HG03469 (cell line): ENCODE data around the gene CYBA.
"Not testable (repeated sequence)": the region's sequence is repeated elsewhere in the genome, so short reads cannot be mapped to it uniquely, and the experiment has no call there.

Experiments
- ATAC-seq: cut with Tn5 transposase; IDR thresholded peaks from one replicate; pipeline ENCODE4 v1.9.1; 2021; ENCODE audit warnings: mild to moderate bottlenecking, moderate library complexity, moderate number of reproducible peaks; ENCODE audit not compliant: unreplicated experiment

Gene CYBA

GRCh38 chr16:88686439-88687253, 35.8 kb upstream of the CYBA start, which contains the start of gene SNAI3:
Gene SNAI3 (minus strand): TSS chr16:88686507. CDS start chr16:88686406, 101 bp downstream.
- ATAC-seq = peak; percentile 36

DNA sequence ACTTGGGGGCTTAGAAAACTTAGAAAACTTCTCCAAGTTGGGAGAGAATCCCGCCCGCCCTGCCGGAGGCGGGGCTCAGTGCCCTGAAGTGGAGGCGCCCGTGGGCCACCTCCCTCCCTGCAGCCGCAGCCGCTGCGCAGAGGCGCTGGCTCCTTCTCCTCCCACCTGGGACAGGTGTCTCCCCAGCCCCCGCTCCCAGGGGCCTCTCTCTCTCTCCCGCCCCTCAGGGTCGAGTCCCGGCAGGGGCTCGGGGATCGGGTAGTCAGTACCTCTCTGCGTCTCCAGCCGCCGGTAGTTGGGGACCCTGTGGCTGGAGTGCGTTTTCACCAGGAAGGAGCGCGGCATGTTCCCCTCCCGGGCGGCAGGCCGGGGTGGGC, 35.2 kb upstream of the CYBA start:
- ATAC-seq = peak; percentile 7

DNA sequence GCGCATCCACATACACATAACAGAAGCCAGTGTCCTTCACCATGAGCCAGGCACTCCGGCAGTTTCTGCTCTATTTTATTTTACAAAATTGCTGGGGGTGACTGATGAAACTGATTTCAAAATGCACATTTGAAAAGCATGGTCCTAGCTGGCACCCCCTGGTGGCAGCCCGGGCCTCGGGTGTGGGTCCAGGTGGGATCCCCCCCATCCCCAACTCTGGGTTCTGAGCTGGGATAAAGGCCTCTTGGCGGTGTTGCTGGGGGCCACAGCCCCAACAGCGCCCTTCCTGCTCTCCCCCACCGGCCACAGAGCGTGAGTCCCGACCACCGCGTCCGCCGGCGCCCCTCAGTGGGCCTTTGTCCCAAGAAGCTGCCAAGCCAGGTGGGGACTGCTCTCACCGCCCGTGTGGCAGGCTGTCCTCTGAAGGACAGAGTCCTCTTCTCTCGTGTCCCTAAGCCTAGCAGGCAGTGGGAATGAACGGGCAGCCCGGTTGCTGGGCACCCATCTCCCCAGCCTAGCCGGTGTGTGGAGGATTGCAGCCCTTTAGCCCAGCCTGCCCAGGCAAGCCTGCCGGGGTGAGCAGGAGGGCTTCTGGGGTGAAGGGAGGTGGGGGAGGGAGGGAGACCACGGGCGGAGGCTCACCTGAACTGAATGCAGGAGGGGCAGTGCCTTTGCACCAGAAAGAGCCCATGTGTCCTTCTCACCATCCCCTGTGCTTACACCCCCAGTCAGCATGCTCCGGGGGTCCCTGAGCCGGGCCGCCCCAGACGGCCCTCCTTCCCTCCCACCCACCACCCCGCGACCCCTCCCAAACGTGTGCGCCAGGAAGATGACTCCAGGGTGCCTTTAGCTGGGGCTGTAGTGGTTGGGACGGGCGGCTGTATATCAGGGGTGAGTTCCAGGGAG, 34.6 kb upstream of the CYBA start:
- no peak for ATAC-seq

- no peak for ATAC-seq
Measured at GRCh38 chr16:88684569-88685155, 33.8 kb upstream of the CYBA start.

DNA sequence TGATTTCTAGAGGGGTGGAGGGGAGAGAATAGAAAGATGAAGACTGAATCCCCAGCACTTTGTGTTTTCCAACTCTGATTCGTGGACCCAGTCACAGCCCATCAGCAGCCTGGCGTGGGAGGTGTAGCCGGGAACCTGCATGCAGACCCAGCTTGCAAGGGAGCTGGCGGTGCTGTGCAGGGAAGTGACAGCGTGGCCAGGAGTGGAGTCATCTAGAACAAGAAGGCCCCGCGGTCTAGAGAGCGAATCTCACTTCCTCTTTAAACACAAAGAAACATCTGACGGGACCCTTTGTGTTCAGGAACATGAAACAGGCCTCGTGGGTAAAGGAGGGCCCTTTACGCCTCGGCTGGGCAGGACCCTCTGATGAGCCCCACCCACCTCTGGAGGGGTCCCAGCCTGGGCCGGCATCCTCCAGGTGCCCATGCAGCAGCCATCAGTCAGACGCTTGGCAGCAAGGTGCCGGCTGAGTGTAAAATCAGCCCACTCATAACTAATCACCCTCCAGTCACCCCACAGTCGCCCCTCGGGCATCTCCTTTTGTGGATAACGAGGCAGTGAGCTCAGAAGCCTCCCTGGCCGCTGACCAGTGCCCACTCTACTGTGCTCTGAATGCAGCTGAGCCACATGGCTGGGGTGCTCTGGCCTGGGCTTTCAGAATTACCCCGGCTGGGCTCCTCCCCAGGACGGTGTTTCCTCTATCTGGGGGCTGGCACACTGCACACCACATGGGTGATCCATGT, 31.0 kb upstream of the CYBA start:
- ATAC-seq = peak; percentile 39

- ATAC-seq = no peak
Measured at GRCh38 chr16:88681084-88681680, 30.3 kb upstream of the CYBA start.

GRCh38 chr16:88680554-88681083, 29.8 kb upstream of the CYBA start:
- no peak for ATAC-seq

- ATAC-seq = no peak
Measured at GRCh38 chr16:88678224-88678979, 27.5 kb upstream of the CYBA start.

DNA sequence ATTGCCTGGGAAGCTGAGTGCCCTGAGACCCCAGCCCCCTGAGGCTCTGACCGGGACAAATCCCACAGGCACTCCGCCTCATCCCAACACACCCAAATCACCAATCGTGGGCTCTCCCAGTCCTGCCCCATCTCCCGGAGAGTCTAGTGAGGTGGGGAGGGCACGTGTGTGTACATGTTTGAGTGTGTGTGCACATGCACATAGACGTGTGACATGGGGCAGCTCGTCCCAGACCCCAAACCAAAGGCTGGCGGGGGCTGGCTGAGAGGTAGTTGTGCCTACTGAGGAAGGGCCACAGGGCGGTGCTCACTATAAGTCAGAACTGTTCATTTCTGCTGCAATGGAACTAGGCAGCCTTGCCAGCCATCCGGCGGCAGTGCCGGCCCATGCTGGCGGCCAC, 26.9 kb upstream of the CYBA start:
- no peak for ATAC-seq

DNA sequence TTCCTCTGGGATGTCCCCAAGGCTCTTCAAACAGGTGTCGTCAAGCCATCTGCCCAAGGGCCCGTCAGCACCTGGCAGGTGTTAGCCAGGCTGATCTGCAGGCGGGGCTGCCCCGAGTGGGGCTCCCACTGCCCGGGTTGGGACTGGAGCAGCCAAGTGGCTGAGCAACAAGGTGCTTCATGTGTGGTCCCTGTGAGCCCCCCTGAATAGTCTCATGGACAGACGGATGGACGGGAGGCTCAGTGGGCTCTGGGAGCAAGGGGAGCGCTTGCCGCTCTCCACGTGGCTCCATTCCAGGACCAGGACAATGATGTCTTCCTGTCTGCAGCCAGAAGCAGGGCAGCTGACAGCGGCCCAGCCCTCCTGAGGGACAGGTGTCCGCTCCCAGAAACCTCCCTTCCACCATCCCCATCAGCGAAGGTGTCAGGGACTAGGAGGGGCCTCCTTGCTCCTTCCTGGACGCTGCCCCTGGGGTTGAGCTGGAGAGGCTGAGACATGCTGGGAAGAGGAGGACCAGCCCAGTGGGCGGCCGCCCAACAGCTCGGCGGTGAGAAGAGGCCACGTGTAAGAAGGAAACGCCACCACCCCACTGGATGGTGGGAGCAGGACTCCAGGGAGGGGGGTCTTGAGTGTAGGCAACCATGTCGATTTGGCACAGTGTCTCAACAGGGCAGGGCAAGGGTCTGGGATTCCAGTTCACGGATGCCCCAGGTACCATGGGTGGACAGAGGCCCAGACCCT, 25.8 kb upstream of the CYBA start:
- ATAC-seq = no peak

- no peak for ATAC-seq
Measured at GRCh38 chr16:88673716-88674379, 23.0 kb upstream of the CYBA start.

DNA sequence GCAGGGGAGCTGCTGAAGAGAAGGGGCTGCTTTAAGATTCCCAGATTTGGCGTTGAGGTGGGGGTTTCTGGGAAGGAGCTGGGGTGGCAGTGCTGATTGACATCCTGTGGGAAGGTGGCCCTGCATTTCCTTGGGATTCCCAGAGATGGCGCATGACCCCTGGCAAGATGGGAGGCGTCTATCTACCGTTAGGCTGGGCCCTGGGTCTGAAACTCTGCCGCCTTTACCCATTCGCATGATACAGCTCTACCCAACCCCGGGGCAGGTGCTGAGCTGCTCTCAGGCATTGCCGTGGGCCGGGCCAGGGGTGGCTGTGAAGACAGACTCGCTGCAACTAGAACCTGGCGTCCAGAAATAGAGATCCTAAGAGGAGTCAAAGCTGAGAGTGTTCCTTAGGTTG, 21.9 kb upstream of the CYBA start:
- no peak for ATAC-seq

- ATAC-seq = no peak
Measured at GRCh38 chr16:88671806-88672205, 21.0 kb upstream of the CYBA start.

- ATAC-seq = no peak
Measured at GRCh38 chr16:88669980-88670379, 19.1 kb upstream of the CYBA start.

DNA sequence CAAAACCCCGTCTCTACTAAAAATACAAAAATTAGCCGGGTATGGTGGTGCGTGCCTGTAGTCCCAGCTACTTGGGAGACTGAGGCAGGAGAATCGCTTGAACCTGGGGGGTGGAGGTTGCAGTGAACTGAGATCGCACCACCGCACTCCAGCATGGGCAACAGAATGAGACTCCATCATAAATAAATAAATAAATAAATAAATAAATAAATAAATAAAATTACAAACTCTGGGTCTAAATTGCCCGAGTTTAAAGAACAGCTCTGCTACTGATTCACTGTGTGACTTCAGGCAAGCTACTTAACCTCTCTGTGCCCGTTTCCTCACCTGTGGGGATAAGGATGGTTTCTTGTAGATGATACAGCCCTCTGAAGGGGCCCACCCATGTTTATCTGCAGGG, 18.6 kb upstream of the CYBA start:
- ATAC-seq = not testable (repeated sequence)

- ATAC-seq = no peak
Measured at GRCh38 chr16:88667461-88667860, 16.6 kb upstream of the CYBA start.

DNA sequence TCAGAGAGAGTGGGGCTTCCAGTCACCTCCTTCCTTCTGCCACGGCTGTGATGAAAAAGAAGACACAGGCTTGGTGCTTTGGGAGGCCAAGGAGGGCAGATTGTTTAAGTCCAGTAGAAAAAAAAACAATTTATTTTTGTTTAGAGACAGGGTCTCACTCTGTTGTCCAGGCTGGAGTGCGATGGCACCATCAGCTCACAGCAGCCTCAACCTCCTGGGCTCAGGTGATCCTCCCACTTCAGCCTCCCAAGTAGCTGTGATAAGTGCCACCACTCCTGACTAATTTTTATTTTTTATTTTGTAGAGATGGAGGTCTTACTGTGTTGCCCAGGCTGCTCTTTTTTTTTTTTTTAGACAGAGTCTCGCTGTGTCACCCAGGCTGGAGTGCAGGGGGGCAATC, 14.7 kb upstream of the CYBA start:
- ATAC-seq = no peak

DNA sequence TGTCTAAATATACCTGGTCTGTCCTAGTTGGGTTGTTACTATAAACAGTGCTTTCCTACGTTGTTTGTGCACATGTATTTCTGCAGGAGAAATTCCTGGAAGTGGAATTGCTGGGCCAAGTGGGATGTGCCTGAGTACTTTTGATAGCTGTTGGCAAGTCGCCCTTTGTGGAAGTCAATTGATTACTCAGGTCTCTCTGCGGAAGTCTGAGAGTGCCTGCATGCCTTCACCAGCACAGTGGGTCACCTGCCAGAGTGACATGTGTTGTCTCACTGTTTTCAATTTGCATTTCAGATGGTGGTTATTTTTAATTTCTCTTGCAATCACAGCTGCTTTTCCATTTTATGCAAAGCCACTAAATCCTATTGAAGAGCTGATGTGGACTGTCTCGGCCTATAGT, 14.3 kb upstream of the CYBA start:
- no peak for ATAC-seq
